SKM-1 (cell line): ENCODE measurements around the gene GSG1L.

Experiments used
- DNase-seq: peaks from one replicate; lab custom pipeline; 2025; ENCODE audit not compliant: unreplicated experiment; lab: John Stamatoyannopoulos, UW

Gene GSG1L

GRCh38 chr16:28092721-28093384 lies 29.3 kb upstream of the GSG1L start:
- no peak for DNase-seq

- no peak for DNase-seq
These were observed 28.1 kb upstream of the GSG1L start for GRCh38 chr16:28091656-28092055.

- no peak for DNase-seq
These were observed 27.3 kb upstream of the GSG1L start for GRCh38 chr16:28090646-28091377.

- no peak for DNase-seq
These were observed 26.5 kb upstream of the GSG1L start for GRCh38 chr16:28089992-28090365.

- no peak for DNase-seq
These were observed 25.9 kb upstream of the GSG1L start for GRCh38 chr16:28089205-28089991.

GRCh38 chr16:28087675-28088300 lies 24.3 kb upstream of the GSG1L start:
- no peak for DNase-seq

GRCh38 chr16:28087140-28087660 lies 23.7 kb upstream of the GSG1L start:
- DNase-seq = no peak

- DNase-seq = no peak
These were observed 22.9 kb upstream of the GSG1L start for GRCh38 chr16:28086186-28087139.

- no peak for DNase-seq
These were observed 22.1 kb upstream of the GSG1L start for GRCh38 chr16:28085389-28086171.

- DNase-seq = no peak
These were observed 20.7 kb upstream of the GSG1L start for GRCh38 chr16:28084209-28084608.

- DNase-seq = no peak
These were observed 19.1 kb upstream of the GSG1L start for GRCh38 chr16:28082624-28083023.

GRCh38 chr16:28081391-28081968 lies 18.0 kb upstream of the GSG1L start:
- DNase-seq = no peak

- DNase-seq = no peak
These were observed 14.7 kb upstream of the GSG1L start for GRCh38 chr16:28078261-28078660.

- no peak for DNase-seq
These were observed 10.3 kb upstream of the GSG1L start for GRCh38 chr16:28073836-28074235.

- no peak for DNase-seq
These were observed 8.6 kb upstream of the GSG1L start for GRCh38 chr16:28072087-28072486.

GRCh38 chr16:28069971-28070794 lies 6.7 kb upstream of the GSG1L start:
- DNase-seq = no peak

GRCh38 chr16:28068976-28069375 lies 5.5 kb upstream of the GSG1L start:
- DNase-seq = no peak
